Thymus (tissue), 11 donors: ENCODE data around the gene TRIM40. TPM values are rescaled to one million over a fixed set of nuclear protein-coding genes. Genes with fewer than 3 reads are reported as not detected.
"Not testable (repeated sequence)": the region's sequence is repeated elsewhere in the genome, so short reads cannot be mapped to it uniquely, and the experiment has no call there.

Source experiments
- DNase-seq, 9 donors: peaks; one replicate each; pipeline ENCODE4 v3.0.0-alpha.2; 2013; ENCODE audit warnings: low spot score in 9 of 9, low read depth in 6 of 9, missing footprints in 1 of 9
- H3K27ac ChIP-seq, 2 donors: one replicate each; pipeline ENCODE4 v1.5.1; 2013; ENCODE audit warnings: control low read depth in 1 of 2, low read depth in 1 of 2, low read length in 1 of 2, mild to moderate bottlenecking in 1 of 2, moderate library complexity in 1 of 2
- H3K27me3 ChIP-seq, 2 donors: one replicate each; pipeline ENCODE4 v1.5.1; 2013; ENCODE audit warnings: low read length in 1 of 2; ENCODE audit not compliant: control insufficient read depth in 2 of 2, insufficient read depth in 1 of 2
- H3K36me3 ChIP-seq, 2 donors: one replicate each; pipeline ENCODE4 v1.5.1; 2013; ENCODE audit warnings: low read length in 1 of 2, mild to moderate bottlenecking in 1 of 2, moderate library complexity in 1 of 2; ENCODE audit not compliant: control insufficient read depth in 2 of 2, insufficient read depth in 2 of 2
- H3K4me1 ChIP-seq, 2 donors: one replicate each; pipeline ENCODE4 v1.5.1; 2013; ENCODE audit warnings: low read length in 2 of 2; ENCODE audit not compliant: control insufficient read depth in 2 of 2, insufficient read depth in 2 of 2
- H3K4me3 ChIP-seq, 2 donors: one replicate each; pipeline ENCODE4 v1.5.1; 2013; ENCODE audit warnings: low read length in 2 of 2, control low read depth in 1 of 2, mild to moderate bottlenecking in 1 of 2
- H3K9me3 ChIP-seq, 2 donors: one replicate each; pipeline ENCODE4 v1.5.1; 2013; ENCODE audit warnings: low read length in 1 of 2, mild to moderate bottlenecking in 1 of 2; ENCODE audit not compliant: control insufficient read depth in 2 of 2, insufficient read depth in 1 of 2
- WGBS: extraction: QIAGEN DNeasy Blood & Tissue Kit; methylation state at CpG from one replicate; pipeline ENCODE4 v1.1.7; 2013; 5-methylcytosine and 5-hydroxymethylcytosine counted together
- polyA plus RNA-seq: library from polyadenylated mRNA; stranded (reverse); fragments of 200-250 nt; gene quantifications from one replicate; pipeline ENCODE4 v1.2.3, GENCODE V29; 2013
- total RNA-seq: library from RNA; stranded (reverse); fragments of 120-200 nt; gene quantifications from one replicate; pipeline ENCODE4 v1.2.4, GENCODE V29; 2013
- donor health status: healthy.

The TRIM40 gene
- total and polyA plus RNA-seq, 2 donors: 0.09 to 0.16 TPM

DNA sequence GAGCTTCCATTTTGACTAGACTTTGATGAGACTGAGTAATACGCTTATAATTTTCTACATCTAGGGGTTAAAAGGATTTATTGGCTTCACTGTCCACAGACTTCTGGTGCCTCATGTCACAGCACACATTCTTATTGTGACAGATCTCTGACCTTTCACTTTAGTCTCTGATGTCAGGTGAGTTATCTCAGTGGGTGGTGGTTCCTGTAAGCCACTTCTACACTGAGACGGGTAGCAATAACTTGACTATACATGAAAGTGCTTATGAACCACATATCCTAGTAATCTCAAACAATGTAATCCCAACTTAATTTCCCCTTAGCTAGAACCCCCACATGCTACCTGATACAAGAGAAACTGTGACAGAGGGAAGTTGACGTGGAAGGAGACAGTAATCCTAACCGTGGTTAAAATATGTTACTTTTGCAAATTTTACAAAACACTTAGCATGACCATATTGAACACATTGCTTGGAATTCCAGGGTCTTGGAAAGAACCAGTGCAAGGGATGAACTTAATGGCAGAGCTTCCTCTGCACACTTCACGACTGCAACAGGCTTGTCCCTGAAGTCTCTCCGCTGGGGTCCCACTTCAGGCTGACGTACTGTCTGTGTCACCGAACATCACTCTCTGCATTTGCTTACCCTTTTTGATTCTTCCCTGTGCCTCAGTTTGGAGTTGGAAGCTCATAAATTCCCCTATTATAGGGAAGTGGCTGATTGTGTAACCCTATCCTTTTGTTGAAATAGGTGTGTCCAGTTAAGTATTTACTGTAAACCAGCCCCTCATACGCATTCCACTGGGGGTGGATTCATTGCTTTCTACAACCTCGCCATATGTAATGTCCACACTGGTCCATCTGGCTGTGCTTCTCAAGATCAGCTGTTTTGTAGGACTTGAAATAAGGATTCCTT lies 6.4 kb upstream of the TRIM40 start:
- Histone ChIP-seq H3K36me3 (no peaks in the 10 kb centered on the region), H3K27ac (no peak overlapping the region), H3K4me3 (no peak overlapping the region), H3K27me3 (peaks cover 33 to 75% of the 10 kb centered on the region in 2 donors), H3K9me3 (peaks cover 0 to 2% of the 10 kb centered on the region in 2 donors), H3K4me1 (peaks cover 0 to 2% of the 10 kb centered on the region in 2 donors)
- WGBS: 90% methylated on average over 10 of the region's 10 CpGs
- no peak for DNase-seq

DNA sequence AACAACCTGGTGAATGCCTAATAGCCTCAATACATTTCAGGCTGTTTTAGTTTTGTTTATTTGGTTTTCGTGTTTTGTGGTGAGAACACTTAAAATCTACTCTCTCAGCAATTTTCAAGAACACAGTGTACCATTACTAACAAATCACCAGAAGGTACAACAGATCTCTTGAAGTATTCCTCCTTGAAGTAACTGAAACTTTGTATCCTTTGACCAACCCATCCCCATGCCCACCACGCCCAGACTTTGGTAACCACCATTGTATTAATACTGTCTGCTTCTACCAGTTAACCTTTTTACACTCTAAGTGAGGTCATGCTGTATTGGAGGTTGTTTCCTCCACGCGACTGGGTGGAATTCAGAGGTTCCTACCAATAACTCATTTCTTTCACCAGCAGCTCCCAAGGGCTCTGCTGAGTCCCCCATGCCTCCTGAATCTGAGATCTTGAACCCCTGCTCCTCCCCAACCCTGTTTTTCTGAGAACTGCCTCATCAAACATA lies 5.7 kb upstream of the TRIM40 start:
- H3K9me3 ChIP-seq: peaks cover 0 to 2% of the 10 kb centered on the region in 2 donors
- 78% methylated on average over 4 of the region's 4 CpGs for WGBS
- no peak overlapping the region for H3K4me3 ChIP-seq
- H3K4me1 ChIP-seq: peaks cover 0 to 2% of the 10 kb centered on the region in 2 donors
- H3K27ac ChIP-seq: no peak overlapping the region
- no peak for DNase-seq
- no peaks in the 10 kb centered on the region for H3K36me3 ChIP-seq
- H3K27me3 ChIP-seq: peaks cover 33 to 74% of the 10 kb centered on the region in 2 donors

DNA sequence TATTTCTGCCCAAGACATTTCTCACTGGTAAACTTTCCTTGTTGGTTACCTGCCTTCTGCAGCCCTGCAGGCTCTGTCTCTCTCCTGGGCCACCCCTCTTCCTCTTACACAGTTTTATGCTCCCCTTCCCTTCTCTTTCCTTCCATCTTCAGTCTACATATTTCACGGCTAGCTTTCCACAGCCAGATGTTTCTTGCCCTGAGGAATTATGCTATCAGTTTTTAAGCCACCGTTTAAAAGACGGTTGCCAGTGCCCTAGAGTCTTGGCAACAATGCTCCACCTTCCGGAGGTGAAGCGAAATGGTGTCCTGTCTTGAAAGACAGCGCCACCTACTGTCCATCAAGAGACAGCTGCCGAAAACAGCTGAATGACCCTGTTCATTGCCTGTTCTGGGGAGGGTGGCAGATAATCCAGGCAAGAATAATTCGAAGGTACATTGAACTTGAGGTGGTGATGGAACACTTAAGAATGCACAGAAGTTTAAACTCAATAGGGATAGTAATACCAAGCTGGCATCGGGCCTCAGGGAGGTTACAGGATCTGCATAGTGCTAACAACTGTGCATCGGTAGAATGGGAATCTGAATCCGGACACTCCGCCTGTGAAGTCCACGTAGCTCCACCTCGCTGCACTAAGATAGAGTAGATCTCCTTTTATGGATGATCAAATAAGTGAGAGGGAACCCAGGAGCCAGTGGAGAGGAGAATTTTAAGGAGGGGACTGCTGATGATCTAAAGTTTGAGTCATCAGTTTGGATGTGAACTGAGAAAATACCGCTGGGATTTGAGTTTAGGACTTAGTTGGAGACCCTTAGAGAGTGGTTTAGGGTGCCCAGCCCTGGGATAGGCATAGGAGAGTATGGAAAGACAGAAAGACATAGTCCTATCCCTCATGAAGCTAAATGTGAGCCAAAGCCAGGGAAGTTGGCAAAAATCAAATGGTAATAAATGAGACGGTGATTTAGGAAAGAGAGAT lies 4.8 kb upstream of the TRIM40 start:
- H3K27ac ChIP-seq: no peak overlapping the region
- H3K4me3 ChIP-seq: no peak overlapping the region
- H3K4me1 ChIP-seq: peaks cover 0 to 2% of the 10 kb centered on the region in 2 donors
- H3K9me3 ChIP-seq: peaks cover 0 to 2% of the 10 kb centered on the region in 2 donors
- 36% methylated on average over 16 of the region's 16 CpGs for WGBS
- H3K27me3 ChIP-seq: peaks cover 33 to 65% of the 10 kb centered on the region in 2 donors
- H3K36me3 ChIP-seq: no peaks in the 10 kb centered on the region
- DNase-seq: peak; percentile 38 to 88 (median 73)

GRCh38 chr6:30131947-30132497 lies 3.9 kb upstream of the TRIM40 start:
- no peak for DNase-seq
- peaks cover 31 to 62% of the 10 kb centered on the region in 2 donors for H3K27me3 ChIP-seq
- 95% methylated on average over 2 of the region's 2 CpGs for WGBS

DNA sequence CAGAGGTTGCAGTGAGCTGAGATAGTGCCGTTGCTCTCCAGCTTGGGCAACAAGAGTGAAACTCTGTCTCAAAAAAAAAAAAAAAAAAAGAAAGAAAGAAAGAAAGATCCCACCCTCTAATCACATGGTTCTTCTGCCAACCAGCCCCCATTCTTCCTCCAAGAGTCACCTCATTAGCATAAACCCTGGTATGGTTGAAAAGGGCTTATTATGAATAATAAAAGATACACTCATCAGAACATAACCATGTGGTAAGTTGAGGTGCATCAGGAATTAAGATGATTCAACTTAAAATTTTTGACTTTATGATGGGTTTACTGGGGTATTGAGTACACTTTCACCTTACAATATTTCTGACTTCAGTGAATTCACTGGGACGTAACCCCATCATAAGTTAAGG lies 793 bp upstream of the TRIM40 start:
- H3K4me1 ChIP-seq: no peaks in the 10 kb centered on the region
- H3K27me3 ChIP-seq: peaks cover 8 to 34% of the 10 kb centered on the region in 2 donors
- no peaks in the 10 kb centered on the region for H3K36me3 ChIP-seq
- no peaks in the 10 kb centered on the region for H3K9me3 ChIP-seq
- no peak overlapping the region for H3K4me3 ChIP-seq
- WGBS: 98% methylated on average over 2 of the region's 2 CpGs
- DNase-seq: no peak
- H3K27ac ChIP-seq: no peak overlapping the region

More at GRCh38 chr6:30131947-30132497, 3.9 kb upstream of the TRIM40 start:
- H3K9me3 ChIP-seq: peaks cover 0 to 2% of the 10 kb centered on the region in 2 donors
- H3K4me1 ChIP-seq: peaks cover 0 to 2% of the 10 kb centered on the region in 2 donors
- H3K4me3 ChIP-seq: no peak overlapping the region
- H3K27ac ChIP-seq: no peak overlapping the region
- H3K36me3 ChIP-seq: no peaks in the 10 kb centered on the region

DNA sequence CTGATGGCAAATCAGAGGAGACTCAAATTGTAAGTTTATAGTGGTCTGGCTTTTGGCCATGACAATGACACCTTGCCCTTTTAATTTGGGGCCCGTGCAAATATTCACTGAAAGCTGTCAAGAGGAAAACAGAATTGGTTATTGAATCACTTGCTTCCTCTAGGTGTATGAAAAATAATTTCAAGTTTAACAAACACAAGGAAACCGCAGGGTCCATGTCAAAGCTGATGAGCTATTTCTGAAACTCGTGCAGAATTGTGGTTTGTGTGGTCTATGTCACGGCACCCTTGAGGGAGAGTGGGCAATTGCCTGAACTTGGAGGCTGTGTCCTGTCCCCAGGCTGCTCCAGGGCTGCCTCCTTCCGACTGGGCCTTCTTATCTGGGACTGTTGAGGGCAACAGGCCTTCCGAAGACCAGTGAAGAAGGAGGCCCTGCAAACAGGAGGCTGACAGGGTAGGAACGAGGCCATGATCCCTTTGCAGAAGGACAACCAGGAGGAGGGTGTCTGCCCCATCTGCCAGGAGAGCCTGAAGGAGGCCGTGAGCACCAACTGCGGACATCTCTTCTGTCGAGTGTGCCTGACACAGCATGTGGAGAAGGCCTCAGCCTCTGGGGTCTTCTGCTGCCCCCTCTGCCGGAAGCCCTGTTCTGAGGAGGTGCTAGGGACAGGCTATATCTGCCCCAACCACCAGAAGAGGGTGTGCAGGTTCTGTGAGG lies 788 bp downstream of the TRIM40 start:
- Histone ChIP-seq H3K27ac (no peak overlapping the region), H3K27me3 (peaks cover 4 to 23% of the 10 kb centered on the region in 2 donors), H3K36me3 (no peaks in the 10 kb centered on the region), H3K4me3 (no peak overlapping the region), H3K4me1 (no peaks in the 10 kb centered on the region), H3K9me3 (no peaks in the 10 kb centered on the region)
- no peak for DNase-seq
- 61% methylated on average over 11 of the region's 11 CpGs for WGBS

DNA sequence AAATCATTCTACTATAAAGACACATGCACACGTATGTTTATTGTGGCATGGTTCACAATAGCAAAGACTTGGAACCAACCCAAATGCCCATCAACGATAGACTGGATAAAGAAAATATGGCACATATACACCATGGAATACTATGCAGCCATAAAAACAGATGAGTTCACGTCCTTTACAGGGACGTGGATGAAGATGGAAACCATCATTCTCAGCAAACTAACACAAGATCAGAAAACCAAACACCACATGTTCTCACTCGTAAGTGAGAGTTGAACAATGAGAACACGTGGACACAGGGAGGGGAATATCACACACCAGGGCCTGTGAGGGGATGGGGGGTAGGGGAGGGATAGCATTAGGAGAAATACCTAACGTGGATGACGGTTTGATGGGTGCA lies 4.3 kb downstream of the TRIM40 start:
- not testable (repeated sequence) for H3K9me3 ChIP-seq, H3K4me1 ChIP-seq, H3K36me3 ChIP-seq, H3K4me3 ChIP-seq, DNase-seq, H3K27ac ChIP-seq
- 96% methylated on average over 8 of the region's 8 CpGs for WGBS
- peaks cover 0 to 12% of the 10 kb centered on the region in 2 donors for H3K27me3 ChIP-seq

DNA sequence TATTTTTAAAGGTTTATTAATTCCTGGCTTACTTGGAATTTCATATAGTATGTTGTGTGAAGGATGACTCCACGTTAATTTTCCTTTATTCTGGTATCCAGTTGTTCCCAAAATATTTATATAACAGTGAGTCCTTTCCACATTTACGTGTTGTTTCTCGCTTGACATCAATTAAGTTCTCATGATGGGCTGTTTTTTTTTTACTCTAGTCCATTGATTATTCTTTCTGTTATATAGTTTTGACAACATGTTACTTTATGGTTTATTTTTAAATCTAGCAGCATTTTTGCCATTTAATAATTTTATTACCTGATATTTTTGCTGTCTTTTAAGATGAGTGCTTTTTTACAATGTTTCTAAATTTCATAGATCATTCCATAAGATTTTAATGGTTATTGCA lies 6.7 kb downstream of the TRIM40 start:
- Histone ChIP-seq H3K9me3 (no peaks in the 10 kb centered on the region), H3K4me3 (no peak overlapping the region), H3K27ac (no peak overlapping the region), H3K4me1 (no peaks in the 10 kb centered on the region), H3K27me3 (peaks cover 0 to 5% of the 10 kb centered on the region in 2 donors), H3K36me3 (no peaks in the 10 kb centered on the region)
- WGBS: 91% methylated on average over 3 of the region's 3 CpGs
- no peak for DNase-seq
